CD4-positive, alpha-beta T cell (primary cell): Measurements from ENCODE around the gene PLXNA1. TPM values are rescaled to one million over a fixed set of nuclear protein-coding genes. Genes with fewer than 3 reads are reported as not detected.

ENCODE experiments used
- ATAC-seq: fragments of 200-7000 bp; cut with Tn5 transposase; one replicate; pipeline ENCODE4 v1.10.0; 2022; ENCODE audit warnings: mild to moderate bottlenecking; ENCODE audit not compliant: poor library complexity
- CTCF ChIA-PET: fragments of 350-600 bp; sonication (Branson Sonifier 250); formaldehyde crosslinking; loops from one replicate; lab custom pipeline; 2021; ENCODE audit warnings: antibody characterized with exemption, inconsistent platforms; lab: Charles Lee
- POLR2A ChIA-PET: fragments of 350-600 bp; sonication (Branson Sonifier 250); formaldehyde crosslinking; loops from one replicate; lab custom pipeline; 2021; ENCODE audit warnings: antibody characterized with exemption, inconsistent platforms; lab: Charles Lee
- DNase-seq, 14 experiments: peaks; one replicate each; pipeline ENCODE4 v3.0.0-alpha.2; 2013 to 2020; ENCODE audit warnings: mixed read lengths in 2 of 14
- H3K27ac ChIP-seq, 2 donors: one replicate each; pipeline versions ENCODE4 v1.5.1 to v1.7.0; 2013; ENCODE audit warnings: low read length in 2 of 2, low read depth in 1 of 2, mild to moderate bottlenecking in 1 of 2
- H3K27me3 ChIP-seq, 2 experiments: 1 replicate in 1 of 2; 2 replicates in 1 of 2; pipeline versions ENCODE4 v1.6.1 to v1.7.0; 2013; ENCODE audit warnings: low read length in 2 of 2, control low read depth in 1 of 2, mild to moderate bottlenecking in 1 of 2, moderate library complexity in 1 of 2; ENCODE audit not compliant: insufficient read depth in 2 of 2, control insufficient read depth in 1 of 2
- H3K36me3 ChIP-seq: one replicate; pipeline ENCODE4 v1.6.1; 2013; ENCODE audit warnings: low read length, control low read depth; ENCODE audit not compliant: insufficient read depth
- H3K4me1 ChIP-seq: one replicate; pipeline ENCODE4 v1.6.1; 2013; ENCODE audit warnings: low read length, control low read depth; ENCODE audit not compliant: insufficient read depth
- H3K4me3 ChIP-seq: one replicate; pipeline ENCODE4 v1.5.1; 2013; ENCODE audit warnings: mild to moderate bottlenecking, low read length, moderate library complexity
- H3K9me3 ChIP-seq, 2 experiments: 1 replicate in 1 of 2; 2 replicates in 1 of 2; pipeline versions ENCODE4 v1.6.1 to v1.7.0; 2013; ENCODE audit warnings: low read length in 2 of 2, mild to moderate bottlenecking in 2 of 2, control low read depth in 1 of 2, moderate library complexity in 1 of 2; ENCODE audit not compliant: control insufficient read depth in 1 of 2, insufficient read depth in 1 of 2
- H3K27ac Mint-ChIP-seq: one replicate; pipeline ENCODE4 v1.8.0; 2020; ENCODE audit warnings: mixed read lengths
- H3K27me3 Mint-ChIP-seq: one replicate; pipeline ENCODE4 v1.8.0; 2021; ENCODE audit warnings: mixed read lengths
- H3K36me3 Mint-ChIP-seq: one replicate; pipeline ENCODE4 v1.8.0; 2021; ENCODE audit warnings: low read depth, mixed read lengths
- H3K4me1 Mint-ChIP-seq: one replicate; pipeline ENCODE4 v1.8.0; 2021; ENCODE audit warnings: low read depth, mixed read lengths
- H3K4me3 Mint-ChIP-seq: one replicate; pipeline ENCODE4 v1.8.0; 2020; ENCODE audit warnings: mild to moderate bottlenecking, mixed read lengths
- H3K9me3 Mint-ChIP-seq: one replicate; pipeline ENCODE4 v1.8.0; 2020; ENCODE audit warnings: mixed read lengths
- CTCF ChIP-seq: fragments of 200-600 bp; IDR thresholded peaks from one replicate; pipeline ENCODE4 v1.8.0; 2022; ENCODE audit warnings: antibody characterized with exemption, mild to moderate bottlenecking
- intact Hi-C, 2 experiments: fragments of 100-400 bp; cut with DNase I in 1 of 2; cut with micrococcal nuclease in 1 of 2; formaldehyde crosslinking; loops; one replicate each; pipeline versions ENCODE4 v1.15.1 to v1.9.0; 2023 to 2025; cut with DNase I, micrococcal nuclease
- total RNA-seq, 174 experiments: library from RNA in 2 of 174; stranded (reverse) in 2 of 174; gene quantifications; one replicate each; pipeline ENCODE4 v1.2.3 and lab custom pipeline; 2021 to 2026

Gene PLXNA1
- total RNA-seq, 2 experiments from 2014 or later: 9.8 to 10.6 TPM

DNA sequence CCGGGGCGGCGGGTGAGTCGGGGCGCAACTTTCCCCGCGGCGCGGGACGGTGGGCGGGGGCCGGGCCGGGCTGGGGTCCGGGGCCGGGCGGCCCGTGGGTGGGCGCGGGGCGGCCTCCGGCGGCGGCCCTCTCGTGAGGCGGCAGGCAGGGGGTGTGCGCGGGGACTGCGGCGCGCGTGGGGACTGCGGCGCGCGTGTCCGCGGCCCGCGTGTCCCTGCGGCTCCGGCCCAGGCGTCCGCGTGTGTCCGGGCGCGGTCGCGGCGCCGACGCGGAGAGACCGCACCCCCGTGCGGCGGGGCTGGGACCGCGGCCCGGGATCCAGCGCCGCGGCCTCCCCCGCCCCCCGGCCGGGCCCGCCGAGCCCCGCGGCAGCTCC, 349 bp downstream of the PLXNA1 start:
- TF ChIP-seq CTCF: no peak

GRCh38 chr3:126983653-126984390, 907 bp downstream of the PLXNA1 start:
- peak overlapping the region; percentile 62 for H3K4me3 ChIP-seq
- H3K9me3 ChIP-seq: no peaks in the 10 kb centered on the region
- Mint-ChIP-seq H3K27ac (no peak overlapping the region), H3K9me3 (no peaks in the 10 kb centered on the region), H3K27me3 (no peaks in the 10 kb centered on the region), H3K36me3 (no peaks in the 10 kb centered on the region), H3K4me3 (peak overlapping the region; percentile 82), H3K4me1 (peaks cover 15% of the 10 kb centered on the region)
- ATAC-seq: no peak
- H3K27me3 ChIP-seq: peaks cover 0 to 4% of the 10 kb centered on the region in 2 experiments
- intact Hi-C loops: loop anchor here (1.0 to 10.0 kb wide), 8 partner anchors 280 to 1068 kb away; partner anchors contain the start of genes ABTB1 (in 1 of the 2), CHCHD6 (in 1 of the 2), SEC61A1 (in 1 of the 2) and SLC41A3 (in 1 of the 2)
- H3K4me1 ChIP-seq: peaks cover 30% of the 10 kb centered on the region
- ChIA-PET POLR2A (no interaction called here), CTCF (no interaction called here)
- H3K36me3 ChIP-seq: peaks cover 2% of the 10 kb centered on the region
- peak in 11 of 14 experiments; percentile 13 to 65 (median 30) for DNase-seq
- no peak for TF ChIP-seq CTCF
- no peak overlapping the region for H3K27ac ChIP-seq

More for the DNA sequence above, 349 bp downstream of the PLXNA1 start:
- H3K36me3 ChIP-seq: no peaks in the 10 kb centered on the region
- no peak overlapping the region for H3K4me3 Mint-ChIP-seq
- no peak overlapping the region for H3K27ac ChIP-seq
- no peak overlapping the region for H3K27ac Mint-ChIP-seq
- H3K4me1 Mint-ChIP-seq: peaks cover 15% of the 10 kb centered on the region
- peaks cover 0 to 5% of the 10 kb centered on the region in 2 experiments for H3K27me3 ChIP-seq
- CTCF ChIA-PET: interaction anchor here (1.4 kb wide), 1 partner anchor 282 kb away, joined by 4 read pairs; no protein-coding TSS in a partner anchor
- peak in 4 of 14 experiments; percentile 8 to 63 (median 34) for DNase-seq
- H3K9me3 ChIP-seq: no peaks in the 10 kb centered on the region
- H3K27me3 Mint-ChIP-seq: peaks cover 4% of the 10 kb centered on the region
- POLR2A ChIA-PET: no interaction called here
- ATAC-seq: no peak
- H3K4me3 ChIP-seq: no peak overlapping the region
- H3K4me1 ChIP-seq: peaks cover 30% of the 10 kb centered on the region
- intact Hi-C loops: loop anchor here (1.0 to 10.0 kb wide), 8 partner anchors 279 to 1069 kb away; partner anchors contain the start of genes ABTB1 (in 1 of the 2), CHCHD6 (in 1 of the 2), SEC61A1 (in 1 of the 2) and SLC41A3 (in 1 of the 2)
- no peaks in the 10 kb centered on the region for H3K36me3 Mint-ChIP-seq
- no peaks in the 10 kb centered on the region for H3K9me3 Mint-ChIP-seq

DNA sequence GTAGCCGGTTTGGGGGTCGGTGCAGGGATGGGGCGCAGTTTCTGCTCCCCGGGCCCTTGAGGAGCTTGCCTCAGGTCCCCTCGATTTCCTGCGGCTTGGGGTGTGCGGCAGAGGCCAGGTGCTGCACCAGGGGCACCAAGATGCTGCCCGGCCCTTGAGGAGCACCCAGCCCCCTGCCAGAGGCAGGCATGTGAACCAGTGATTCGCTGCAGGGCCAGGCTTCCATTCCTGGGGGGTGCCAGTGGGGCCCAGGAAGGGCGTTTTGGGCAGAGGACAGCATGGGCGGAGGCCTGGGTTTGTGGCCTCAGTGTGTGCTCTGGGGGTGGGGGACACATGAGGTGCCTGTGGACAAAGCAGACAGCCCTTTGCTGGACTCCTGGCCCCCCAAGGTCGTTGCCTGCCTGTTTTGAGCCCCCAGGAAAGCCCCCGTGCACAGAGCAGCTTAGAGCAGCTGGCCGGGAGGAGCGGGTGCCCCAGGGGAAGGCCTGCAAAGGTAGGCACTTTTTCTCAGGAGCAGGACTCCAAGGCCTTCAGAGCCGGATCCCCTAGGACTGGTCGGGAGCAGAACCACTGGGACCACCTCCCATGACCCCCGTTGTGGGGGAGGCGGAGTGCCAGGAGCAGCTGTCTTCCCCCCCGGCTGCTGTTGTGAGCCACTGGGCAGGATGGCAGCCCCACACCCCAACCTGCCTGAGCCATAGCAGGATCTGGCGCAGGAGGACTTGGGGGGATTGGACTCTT, 1.6 kb downstream of the PLXNA1 start:
- Histone ChIP-seq H3K4me1 (peaks cover 30% of the 10 kb centered on the region), H3K36me3 (peaks cover 6% of the 10 kb centered on the region), H3K27me3 (no peaks in the 10 kb centered on the region), H3K27ac (no peak overlapping the region), H3K9me3 (peaks cover 0 to 5% of the 10 kb centered on the region in 2 experiments), H3K4me3 (peak overlapping the region; percentile 62)
- POLR2A ChIA-PET: no interaction called here
- H3K4me3 Mint-ChIP-seq: peak overlapping the region; percentile 82
- no peak overlapping the region for H3K27ac Mint-ChIP-seq
- H3K36me3 Mint-ChIP-seq: no peaks in the 10 kb centered on the region
- H3K4me1 Mint-ChIP-seq: peaks cover 18% of the 10 kb centered on the region
- DNase-seq: no peak
- ATAC-seq: no peak
- H3K27me3 Mint-ChIP-seq: no peaks in the 10 kb centered on the region
- no peak for TF ChIP-seq CTCF
- CTCF ChIA-PET: no interaction called here
- no peaks in the 10 kb centered on the region for H3K9me3 Mint-ChIP-seq
- intact Hi-C loops: loop anchor here (5.0 to 10.0 kb wide), 5 partner anchors 307 to 1068 kb away; partner anchors contain the start of genes ABTB1 (in 1 of the 2), SEC61A1 (in 1 of the 2) and SLC41A3 (in 1 of the 2)
